A549 treated with Hydrocortisone at 1 μM for 4 hours (cell line): ENCODE data around the gene RNF40. TPM values are rescaled to one million over a fixed set of nuclear protein-coding genes. Genes with fewer than 3 reads are reported as not detected.

Experiments
- total RNA-seq: library from RNA; stranded (reverse); fragments of 200-300 nt; extraction: Qiagen RNA extraction; gene quantifications from 5 replicates; pipeline ENCODE4 v1.2.3, GENCODE V29; 2022

Gene RNF40
- 77.1 to 81.7 TPM (median 80.2 TPM) in 5 replicates for total RNA-seq

GRCh38 chr16:30761928-30762902, at the start of gene RNF40, which contains the start of gene CFAP119:
RNF40 (plus strand) TSS chr16:30762322; CDS start chr16:30762546, 224 bp downstream.
CFAP119 (minus strand) TSS chr16:30762062; CDS start chr16:30761748, 314 bp downstream.

GRCh38 chr16:30747799-30748633, 14.1 kb upstream of the RNF40 start, which contains the start of gene PHKG2:
PHKG2 (plus strand) TSS chr16:30748425; CDS start chr16:30748821, 396 bp downstream.

GRCh38 chr16:30786936-30787612, 25.0 kb downstream of the RNF40 start, which contains the start of gene ZNF629:
ZNF629 (minus strand) TSS chr16:30787205; CDS start chr16:30784482, 2,723 bp downstream.

Other genes with a start within 250 kb of the RNF40 start
- gene ZNF768, start 235.8 kb upstream of the RNF40 start, total RNA-seq: 43.1 to 47.3 TPM (median 44.9 TPM) in 5 replicates
- gene ZNF747, start 227.5 kb upstream of the RNF40 start, total RNA-seq: 4.0 to 5.0 TPM (median 4.5 TPM) in 5 replicates
- gene ZNF764, start 203.9 kb upstream of the RNF40 start, total RNA-seq: 5.1 to 6.1 TPM (median 5.6 TPM) in 5 replicates
- gene ZNF688, start 190.6 kb upstream of the RNF40 start, total RNA-seq: 5.9 to 6.7 TPM (median 6.1 TPM) in 5 replicates
- not detected in 5 replicates for gene ZNF785, start 176.6 kb upstream of the RNF40 start, total RNA-seq
- 7.5 to 9.3 TPM (median 8.4 TPM) in 5 replicates for gene ZNF689, start 151.9 kb upstream of the RNF40 start, total RNA-seq
- 19.7 to 26.6 TPM (median 24.4 TPM) in 5 replicates for gene PRR14, start 111.4 kb upstream of the RNF40 start, total RNA-seq
- 35.0 to 40.4 TPM (median 39.7 TPM) in 5 replicates for gene FBRS, start 103.9 kb upstream of the RNF40 start, total RNA-seq
- 12.3 to 22.3 TPM (median 21.9 TPM) in 5 replicates for gene SRCAP, start 63.2 kb upstream of the RNF40 start, total RNA-seq
- gene PHKG2, start 13.9 kb upstream of the RNF40 start, total RNA-seq: 21.9 to 27.8 TPM (median 25.2 TPM) in 5 replicates
- 5.2 to 9.2 TPM (median 8.2 TPM) in 5 replicates for gene CFAP119, start 260 bp upstream of the RNF40 start, total RNA-seq
- gene ZNF629, start 24.9 kb downstream of the RNF40 start, total RNA-seq: 16.2 to 21.3 TPM (median 17.3 TPM) in 5 replicates
- 23.6 to 42.5 TPM (median 40.9 TPM) in 5 replicates for gene BCL7C, start 131.8 kb downstream of the RNF40 start, total RNA-seq
- 0.16 to 0.32 TPM (median 0.18 TPM) in 5 replicates for gene CTF1, start 134.3 kb downstream of the RNF40 start, total RNA-seq
- 14.1 to 19.7 TPM (median 18.0 TPM) in 5 replicates for gene FBXL19, start 161.2 kb downstream of the RNF40 start, total RNA-seq
- 9.0 to 14.5 TPM (median 12.1 TPM) in 5 replicates for gene ORAI3, start 186.7 kb downstream of the RNF40 start, total RNA-seq
- gene SETD1A, start 195.4 kb downstream of the RNF40 start, total RNA-seq: 17.7 to 19.7 TPM (median 18.3 TPM) in 5 replicates
- 13.6 to 15.9 TPM (median 13.9 TPM) in 5 replicates for gene HSD3B7, start 222.9 kb downstream of the RNF40 start, total RNA-seq
- 1.4 to 2.1 TPM (median 1.6 TPM) in 5 replicates for gene STX1B, start 248.3 kb downstream of the RNF40 start, total RNA-seq